Body of pancreas (tissue), 4 donors: ENCODE measurements around the gene NDUFB2. TPM values are rescaled to one million over a fixed set of nuclear protein-coding genes. Genes with fewer than 3 reads are reported as not detected.

ENCODE experiments used
- ATAC-seq: fragments of 150-250 bp; one replicate; pipeline ENCODE4 v1.9.1; 2016
- DNase-seq, 4 donors: peaks; one replicate each; pipeline ENCODE4 v3.0.0-alpha.2; 2019
- H3K27ac ChIP-seq, 4 donors: fragments of 200-600 bp; sonication (generic); 1 replicate in 3 of 4; 2 replicates in 1 of 4; pipeline versions ENCODE4 v1.5.1 to v1.6.1; 2016 to 2019; ENCODE audit warnings: mild to moderate bottlenecking in 1 of 4, mixed read lengths in 1 of 4, moderate library complexity in 1 of 4
- H3K27me3 ChIP-seq, 2 donors: fragments of 200-600 bp; sonication (generic); one replicate each; pipeline ENCODE4 v1.6.0; 2016; ENCODE audit warnings: mild to moderate bottlenecking in 1 of 2
- H3K36me3 ChIP-seq, 2 donors: fragments of 200-600 bp; sonication (generic); replicated peaks in 1 of 2; 2 replicates each; pipeline ENCODE4 v1.5.1; 2016; ENCODE audit warnings: low read depth in 2 of 2; ENCODE audit not compliant: insufficient read depth in 1 of 2
- H3K4me1 ChIP-seq: fragments of 200-600 bp; sonication (generic); one replicate; pipeline ENCODE4 v1.6.0; 2016
- H3K4me3 ChIP-seq, 2 donors: fragments of 200-600 bp; sonication (generic); 1 replicate in 1 of 2; 2 replicates in 1 of 2; pipeline ENCODE4 v1.5.1; 2016 to 2019
- H3K9me3 ChIP-seq, 3 donors: fragments of 200-600 bp; sonication (generic); 1 replicate in 2 of 3; 2 replicates in 1 of 3; pipeline ENCODE4 v1.5.1; 2016
- POLR2A ChIP-seq, 3 donors: fragments of 450-650 bp; IDR thresholded peaks; one replicate each; pipeline ENCODE4 v1.6.1; 2016; ENCODE audit warnings: antibody characterized with exemption in 3 of 3, mild to moderate bottlenecking in 2 of 3
- WGBS, 2 donors: methylation state at CpG; one replicate each; pipeline ENCODE4 v1.1.5; 2017; 5-methylcytosine and 5-hydroxymethylcytosine counted together
- intact Hi-C: fragments of 100-400 bp; cut with DNase I; formaldehyde crosslinking; loops from one replicate; pipeline ENCODE4 v1.15.1; 2023
- total RNA-seq, 2 donors: library from RNA; depleted of rRNA; stranded (reverse); fragments of >200 nt; gene quantifications; one replicate each; pipeline ENCODE4 v1.1.0, GENCODE V29; 2016
- TF ChIP-seq, protein P1 (sequence below), 7 experiments: fragments of 450-650 bp in 4 of 7; fragments of 200-600 bp in 3 of 7; sonication (generic) in 3 of 7; IDR thresholded peaks; one replicate each; pipeline ENCODE4 v1.5.1; 2016 to 2019; ENCODE audit warnings: antibody characterized with exemption in 7 of 7

NDUFB2 gene
- total RNA-seq, 2 donors from 2014 or later, result 61.0 to 140 TPM

DNA sequence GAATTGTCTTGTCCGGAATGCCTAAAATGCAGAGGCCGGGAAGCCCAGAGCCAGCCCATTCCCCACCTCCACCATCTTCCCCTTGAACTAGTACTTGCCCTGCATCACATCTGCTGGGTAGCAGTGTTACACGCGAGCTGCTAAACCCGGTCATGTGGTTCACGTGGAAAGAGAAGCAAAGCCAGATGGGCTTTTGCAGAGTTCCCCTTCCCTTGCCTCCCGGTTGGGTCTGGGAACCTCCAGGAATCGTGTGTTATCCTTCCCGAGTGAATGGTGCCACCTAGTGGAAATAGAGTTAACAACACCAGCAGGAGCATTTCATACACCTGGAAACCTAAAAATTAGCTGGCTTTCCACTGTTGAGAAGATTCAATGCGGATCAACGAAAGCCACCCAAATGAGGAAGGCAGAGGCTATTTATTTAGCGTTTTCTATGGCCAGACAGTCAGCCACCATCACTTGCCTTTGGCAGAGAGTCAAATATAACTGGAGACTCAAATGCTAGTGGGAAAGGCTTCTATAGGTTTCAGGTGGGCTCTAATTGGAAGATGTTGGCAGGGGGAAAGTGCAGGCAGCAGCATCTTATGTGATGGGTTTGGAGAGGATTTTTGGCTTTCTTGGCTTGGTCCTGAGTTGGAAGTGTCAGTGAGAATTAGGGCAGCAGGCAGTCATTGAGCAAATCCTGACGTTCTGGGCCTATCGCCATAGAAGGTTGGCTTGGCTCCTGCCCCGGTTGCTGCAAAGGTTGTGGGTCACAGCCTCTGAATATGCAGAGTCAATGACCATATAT, 43.0 kb upstream of the NDUFB2 start:
- WGBS, 2 donors, result 18 to 19% methylated on average over 15 of the region's 15 CpGs
- Histone ChIP-seq H3K4me3 (no peak overlapping the region), H3K27ac (no peak overlapping the region), H3K4me1 (peaks cover 22% of the 10 kb centered on the region), H3K27me3 (no peaks in the 10 kb centered on the region), H3K36me3 (no peaks in the 10 kb centered on the region), H3K9me3 (no peaks in the 10 kb centered on the region)
- TF ChIP-seq POLR2A (IDR thresholded peaks at IDR 0.05), result no peak
- TF ChIP-seq, protein P1, sequence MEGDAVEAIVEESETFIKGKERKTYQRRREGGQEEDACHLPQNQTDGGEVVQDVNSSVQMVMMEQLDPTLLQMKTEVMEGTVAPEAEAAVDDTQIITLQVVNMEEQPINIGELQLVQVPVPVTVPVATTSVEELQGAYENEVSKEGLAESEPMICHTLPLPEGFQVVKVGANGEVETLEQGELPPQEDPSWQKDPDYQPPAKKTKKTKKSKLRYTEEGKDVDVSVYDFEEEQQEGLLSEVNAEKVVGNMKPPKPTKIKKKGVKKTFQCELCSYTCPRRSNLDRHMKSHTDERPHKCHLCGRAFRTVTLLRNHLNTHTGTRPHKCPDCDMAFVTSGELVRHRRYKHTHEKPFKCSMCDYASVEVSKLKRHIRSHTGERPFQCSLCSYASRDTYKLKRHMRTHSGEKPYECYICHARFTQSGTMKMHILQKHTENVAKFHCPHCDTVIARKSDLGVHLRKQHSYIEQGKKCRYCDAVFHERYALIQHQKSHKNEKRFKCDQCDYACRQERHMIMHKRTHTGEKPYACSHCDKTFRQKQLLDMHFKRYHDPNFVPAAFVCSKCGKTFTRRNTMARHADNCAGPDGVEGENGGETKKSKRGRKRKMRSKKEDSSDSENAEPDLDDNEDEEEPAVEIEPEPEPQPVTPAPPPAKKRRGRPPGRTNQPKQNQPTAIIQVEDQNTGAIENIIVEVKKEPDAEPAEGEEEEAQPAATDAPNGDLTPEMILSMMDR (IDR thresholded peaks at IDR 0.05), result peak; percentile 71 to 95 (median 88)
- ATAC-seq (peak; percentile 74), DNase-seq (peak; percentile 61 to 77 (median 72))
- intact Hi-C loops, result loop anchor here (2.0 kb wide), 1 partner anchor 135 kb away; no protein-coding TSS in a partner anchor

DNA sequence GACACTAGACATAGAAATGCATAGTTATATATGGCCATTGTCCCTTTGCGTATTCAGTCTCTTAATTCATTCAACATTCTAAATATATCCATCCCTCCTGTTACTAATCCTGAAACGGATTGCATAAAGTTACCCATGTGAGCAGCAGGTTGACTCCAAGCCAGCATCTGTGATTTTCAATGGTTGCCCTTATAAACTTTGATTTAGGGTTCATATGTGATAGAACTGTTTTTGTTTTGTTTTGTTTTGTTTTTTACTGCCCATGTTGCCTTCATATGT, 42.5 kb upstream of the NDUFB2 start:
- Histone ChIP-seq H3K9me3 (no peaks in the 10 kb centered on the region), H3K4me1 (peaks cover 22% of the 10 kb centered on the region), H3K27ac (no peak overlapping the region), H3K4me3 (no peak overlapping the region), H3K36me3 (no peaks in the 10 kb centered on the region), H3K27me3 (no peaks in the 10 kb centered on the region)
- TF ChIP-seq, protein P1 (IDR thresholded peaks at IDR 0.05), result no peak
- TF ChIP-seq POLR2A (IDR thresholded peaks at IDR 0.05), result no peak
- ATAC-seq (no peak), DNase-seq (no peak)
- intact Hi-C loops, result no loop called here
- 70 to 76% methylated on average over 2 of the region's 2 CpGs for WGBS, 2 donors

DNA sequence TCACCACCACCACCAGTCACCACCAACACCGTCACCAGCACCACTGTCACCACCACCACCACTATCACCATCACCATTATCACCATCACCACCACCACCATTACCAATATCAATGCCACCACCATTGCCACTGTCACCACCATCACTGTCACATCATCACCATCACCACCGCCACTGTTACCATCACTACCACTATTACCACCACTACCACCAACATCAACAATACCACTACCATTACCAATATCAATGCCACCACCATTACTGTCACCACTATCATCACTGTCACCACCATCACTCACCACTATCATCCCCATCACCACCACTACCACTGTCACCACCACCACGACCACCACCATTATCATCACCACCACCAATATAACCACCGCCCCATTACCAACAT, 41.8 kb upstream of the NDUFB2 start:
- TF ChIP-seq, protein P1 (IDR thresholded peaks at IDR 0.05), result no peak
- no peak for TF ChIP-seq POLR2A (IDR thresholded peaks at IDR 0.05)
- H3K27ac ChIP-seq, result no peak overlapping the region
- peaks cover 22% of the 10 kb centered on the region for H3K4me1 ChIP-seq
- H3K36me3 ChIP-seq, result no peaks in the 10 kb centered on the region
- DNase-seq, result no peak
- no peaks in the 10 kb centered on the region for H3K27me3 ChIP-seq
- intact Hi-C loops, result no loop called here
- no peak overlapping the region for H3K4me3 ChIP-seq
- 89 to 90% methylated on average over 4 of the region's 4 CpGs for WGBS, 2 donors
- no peak for ATAC-seq
- no peaks in the 10 kb centered on the region for H3K9me3 ChIP-seq

DNA sequence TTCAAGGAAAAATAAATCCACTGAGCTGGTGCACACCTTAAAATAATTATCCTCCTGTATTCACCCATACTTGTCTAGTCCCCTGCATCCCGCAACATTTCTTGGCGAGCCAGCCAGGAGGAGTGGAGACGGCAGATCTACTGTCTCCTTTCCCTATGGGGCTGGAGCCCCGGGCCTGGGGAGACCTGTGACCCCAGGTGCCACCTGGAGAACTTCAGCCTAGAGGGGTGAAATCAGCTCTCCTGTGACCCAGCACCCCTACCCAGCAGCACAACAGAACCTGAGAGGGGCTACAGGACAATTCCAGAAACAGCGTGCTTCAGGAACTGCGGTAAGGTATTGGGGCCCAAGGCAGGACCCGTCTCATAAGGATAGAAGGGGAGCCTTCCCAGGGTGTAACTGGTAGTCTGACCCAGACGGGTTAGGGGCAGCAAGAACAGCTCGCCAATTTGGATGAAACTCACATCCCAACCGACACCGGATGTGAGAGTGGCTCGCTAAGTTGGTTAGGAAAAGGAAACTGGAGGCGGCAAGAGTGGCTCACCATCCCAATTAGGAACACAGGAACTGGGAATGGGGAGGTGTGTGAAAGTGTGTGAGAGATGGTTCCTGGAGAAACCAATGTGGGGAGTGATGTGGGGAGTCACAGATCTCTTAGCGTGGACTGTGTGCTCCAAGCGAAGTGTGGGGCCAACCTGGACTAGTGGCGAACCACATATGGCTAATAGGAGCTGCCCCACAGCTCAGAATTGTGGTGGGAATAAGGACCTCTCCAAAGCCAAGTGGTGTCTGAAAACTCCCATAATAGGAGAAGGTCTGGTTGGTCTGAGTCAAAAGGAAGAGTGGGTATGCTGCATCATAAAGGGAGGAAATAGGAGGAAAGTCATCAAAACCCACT, 40.7 kb upstream of the NDUFB2 start:
- Histone ChIP-seq H3K36me3 (no peaks in the 10 kb centered on the region), H3K9me3 (no peaks in the 10 kb centered on the region), H3K4me1 (peaks cover 22% of the 10 kb centered on the region), H3K27me3 (no peaks in the 10 kb centered on the region), H3K27ac (peak overlapping the region in 3 of 4 donors; percentile 66 to 71 (median 71)), H3K4me3 (no peak overlapping the region)
- TF ChIP-seq, protein P1 (IDR thresholded peaks at IDR 0.05), result no peak
- TF ChIP-seq POLR2A (IDR thresholded peaks at IDR 0.05), result no peak
- DNase-seq, result no peak
- 85 to 97% methylated on average over 10 to 16 of the region's 16 CpGs for WGBS, 2 donors
- ATAC-seq, result no peak
- intact Hi-C loops, result no loop called here
